IMR-90 (cell line): ENCODE data around the gene MAP3K3. TPM values are rescaled to one million over a fixed set of nuclear protein-coding genes. Genes with fewer than 3 reads are reported as not detected.

Source experiments
- ATAC-seq: fragments of 200-7000 bp; cut with Tn5 transposase; 2 replicates; pipeline ENCODE4 v1.9.1; 2020; ENCODE audit warnings: low read depth, mild to moderate bottlenecking, moderate library complexity
- BruUV-seq: library from RNA; stranded (reverse); fragments of 400-500 nt; replicated peaks from 2 replicates; lab custom pipeline; 2021; lab: Mats Ljungman, UMichigan
- CTCF ChIA-PET: fragments of 300-600 bp; formaldehyde crosslinking; extraction: SDS; loops from one replicate; lab custom pipeline; 2021; ENCODE audit warnings: antibody characterized with exemption; lab: Yijun Ruan, JAX
- POLR2A ChIA-PET: fragments of 300-600 bp; sonication (Branson Sonifier 250); formaldehyde crosslinking; loops from one replicate; lab custom pipeline; 2022; ENCODE audit warnings: antibody characterized with exemption; ENCODE audit not compliant: unreplicated experiment; lab: Charles Lee
- DNase-seq: peaks from one replicate; pipeline ENCODE4 v3.0.0; 2013
- H2AFZ ChIP-seq: replicated peaks from 2 replicates; pipeline ENCODE3; 2013; ENCODE audit warnings: low read length, mild to moderate bottlenecking; ENCODE audit not compliant: poor library complexity
- H2AK5ac ChIP-seq: 2 replicates; pipeline ENCODE4 v1.6.1; 2013; ENCODE audit warnings: low read depth, low read length, inconsistent platforms
- H2AK9ac ChIP-seq: replicated peaks from 2 replicates; pipeline ENCODE3; 2013; ENCODE audit warnings: mild to moderate bottlenecking, low read depth, low read length, moderate library complexity; ENCODE audit not compliant: poor library complexity
- H2BK120ac ChIP-seq: 2 replicates; pipeline ENCODE4 v1.6.1; 2013; ENCODE audit warnings: low read depth, low read length, inconsistent platforms
- H2BK15ac ChIP-seq: 3 replicates; pipeline ENCODE4 v1.6.1; 2013; ENCODE audit warnings: low read depth, low read length, inconsistent platforms
- H2BK20ac ChIP-seq: 2 replicates; pipeline ENCODE4 v1.6.1; 2013; ENCODE audit warnings: low read depth, mild to moderate bottlenecking, inconsistent platforms, low read length, moderate library complexity
- H2BK5ac ChIP-seq: 2 replicates; pipeline ENCODE4 v1.6.1; 2013; ENCODE audit warnings: mild to moderate bottlenecking, low read depth, low read length, inconsistent platforms; ENCODE audit not compliant: poor library complexity, severe bottlenecking
- H3K14ac ChIP-seq: replicated peaks from 2 replicates; pipeline ENCODE4 v1.6.1; 2013; ENCODE audit warnings: low read depth, low read length, inconsistent platforms
- H3K18ac ChIP-seq: 2 replicates; pipeline ENCODE4 v1.6.1; 2013; ENCODE audit warnings: low read depth, low read length, control low read depth
- H3K23ac ChIP-seq: 2 replicates; pipeline ENCODE4 v1.6.1; 2013; ENCODE audit warnings: low read depth, low read length, inconsistent platforms
- H3K27ac ChIP-seq: 2 replicates; pipeline ENCODE4 v1.5.1; 2013; ENCODE audit warnings: mild to moderate bottlenecking, control low read depth, low read length; ENCODE audit not compliant: insufficient read depth
- H3K27me3 ChIP-seq: 2 replicates; pipeline ENCODE4 v1.6.1; 2013; ENCODE audit warnings: low read length; ENCODE audit not compliant: control insufficient read depth, insufficient read depth
- H3K36me3 ChIP-seq: 2 replicates; pipeline ENCODE4 v1.6.1; 2013; ENCODE audit warnings: low read length, mixed read lengths; ENCODE audit not compliant: control insufficient read depth, insufficient read depth
- H3K4ac ChIP-seq: 2 replicates; pipeline ENCODE4 v1.6.1; 2013; ENCODE audit warnings: low read depth, low read length, inconsistent platforms
- H3K4me1 ChIP-seq: 2 replicates; pipeline ENCODE4 v1.6.1; 2013; ENCODE audit warnings: low read length, mixed read lengths; ENCODE audit not compliant: control insufficient read depth, insufficient read depth
- H3K4me2 ChIP-seq: 2 replicates; pipeline ENCODE4 v1.6.1; 2013; ENCODE audit warnings: low read depth, mild to moderate bottlenecking, control low read depth, low read length, moderate library complexity
- H3K4me3 ChIP-seq: 2 replicates; pipeline ENCODE4 v1.5.1; 2013; ENCODE audit warnings: low read depth, mild to moderate bottlenecking, control low read depth, low read length, moderate library complexity; ENCODE audit not compliant: insufficient read depth
- H3K56ac ChIP-seq: 2 replicates; pipeline ENCODE4 v1.6.1; 2013; ENCODE audit warnings: low read length, inconsistent platforms; ENCODE audit not compliant: insufficient read depth; ENCODE audit errors: extremely low read depth
- H3K79me1 ChIP-seq, 2 experiments: 2 replicates each; pipeline ENCODE4 v1.6.1; 2013; ENCODE audit warnings: low read length in 2 of 2, inconsistent platforms in 1 of 2, low read depth in 1 of 2
- H3K9ac ChIP-seq: 2 replicates; pipeline ENCODE4 v1.6.1; 2013; ENCODE audit warnings: low read depth, low read length, control low read depth
- H3K9me1 ChIP-seq: 2 replicates; pipeline ENCODE4 v1.6.1; 2013; ENCODE audit warnings: low read length, inconsistent platforms; ENCODE audit not compliant: insufficient read depth
- H3K9me3 ChIP-seq: 2 replicates; pipeline ENCODE4 v1.6.1; 2013; ENCODE audit warnings: low read length; ENCODE audit not compliant: control insufficient read depth, insufficient read depth
- H4K20me1 ChIP-seq: 2 replicates; pipeline ENCODE4 v1.6.1; 2013; ENCODE audit warnings: low read length, inconsistent platforms; ENCODE audit not compliant: insufficient read depth
- H4K5ac ChIP-seq: 2 replicates; pipeline ENCODE4 v1.6.1; 2013; ENCODE audit warnings: mild to moderate bottlenecking, low read depth, low read length, control low read depth
- H4K8ac ChIP-seq, 2 experiments: 2 replicates each; pipeline ENCODE4 v1.6.1; 2013; ENCODE audit warnings: low read depth in 2 of 2, low read length in 2 of 2, control low read depth in 1 of 2, inconsistent platforms in 1 of 2
- H4K91ac ChIP-seq: 2 replicates; pipeline ENCODE4 v1.6.1; 2013; ENCODE audit warnings: low read depth, low read length, inconsistent platforms; ENCODE audit not compliant: insufficient read depth
- BHLHE40 ChIP-seq: fragments of 150-350 bp; IDR thresholded peaks from 2 replicates; pipeline ENCODE4 v1.6.1; 2016; ENCODE audit warnings: mild to moderate bottlenecking, low read depth, low read length
- CEBPB ChIP-seq: IDR thresholded peaks from 2 replicates; pipeline ENCODE4 v1.6.1; 2012; ENCODE audit warnings: low read depth, low read length, improper control_type of control experiment
- CHD1 ChIP-seq: IDR thresholded peaks from 2 replicates; pipeline ENCODE4 v1.6.1; 2012; ENCODE audit warnings: low read depth, low read length, improper control_type of control experiment
- ELK1 ChIP-seq: fragments of 150-350 bp; IDR thresholded peaks from 2 replicates; pipeline ENCODE4 v1.6.1; 2016; ENCODE audit warnings: low read depth, mild to moderate bottlenecking, low read length, moderate library complexity, borderline replicate concordance
- FOS ChIP-seq: fragments of 150-350 bp; IDR thresholded peaks from 2 replicates; pipeline ENCODE4 v1.6.1; 2016; ENCODE audit warnings: low read depth, low read length
- MAFK ChIP-seq: IDR thresholded peaks from 2 replicates; pipeline ENCODE4 v1.6.1; 2012; ENCODE audit warnings: low read depth, low read length, improper control_type of control experiment
- MAZ ChIP-seq: IDR thresholded peaks from 2 replicates; pipeline ENCODE4 v1.6.1; 2012; ENCODE audit warnings: low read depth, mild to moderate bottlenecking, low read length, improper control_type of control experiment, moderate library complexity, borderline replicate concordance
- MXI1 ChIP-seq: IDR thresholded peaks from 2 replicates; pipeline ENCODE4 v1.6.1; 2012; ENCODE audit warnings: low read depth, mild to moderate bottlenecking, low read length, moderate library complexity, borderline replicate concordance
- RAD21 ChIP-seq: IDR thresholded peaks from 2 replicates; pipeline ENCODE4 v1.6.1; 2012; ENCODE audit warnings: low read length, improper control_type of control experiment
- RCOR1 ChIP-seq: IDR thresholded peaks from 2 replicates; pipeline ENCODE4 v1.6.1; 2012; ENCODE audit warnings: mild to moderate bottlenecking, low read length, improper control_type of control experiment; ENCODE audit not compliant: insufficient replicate concordance
- RFX5 ChIP-seq: IDR thresholded peaks from 2 replicates; pipeline ENCODE4 v1.8.0; 2012; ENCODE audit warnings: low read depth, mild to moderate bottlenecking, low read length, moderate library complexity
- SMC3 ChIP-seq: fragments of 150-350 bp; IDR thresholded peaks from 2 replicates; pipeline ENCODE4 v1.6.1; 2016; ENCODE audit warnings: low read depth, mild to moderate bottlenecking, antibody characterized with exemption, low read length, moderate library complexity
- WGBS, 2 experiments: methylation state at CpG; one replicate each; pipeline versions ENCODE4 v1.1.5 to v1.1.7; 2013; ENCODE audit warnings: missing lambda C conversion rate in 2 of 2; ENCODE audit not compliant: insufficient read length in 1 of 2; ENCODE audit errors: extremely low coverage in 2 of 2; 5-methylcytosine and 5-hydroxymethylcytosine counted together
- dilution Hi-C: fragments of 300-500 bp; cut with HindIII; formaldehyde crosslinking; loops from one replicate; pipeline ENCODE4 v1.14.3; 2018; ENCODE audit warnings: low sequenced_read_pairs; ENCODE audit not compliant: unreplicated experiment
- in situ Hi-C: fragments of 300-500 bp; cut with MboI; formaldehyde crosslinking; loops from 3 replicates; pipeline ENCODE4 v1.14.3; 2019; ENCODE audit warnings: low sequenced_read_pairs, inconsistent platforms, mixed read lengths
- intact Hi-C: fragments of 100-400 bp; cut with micrococcal nuclease; formaldehyde crosslinking; loops from 2 replicates; pipeline ENCODE4 v1.10.0; 2022
- polyA plus RNA-seq, 3 experiments: library from polyadenylated mRNA; depleted of rRNA; stranded (reverse); fragments of >200 nt; gene quantifications; 2 replicates each; pipeline ENCODE4 v1.2.3, GENCODE V29; 2012; ENCODE audit warnings: low replicate concordance in 1 of 3
- total RNA-seq: library from RNA; depleted of rRNA; stranded (reverse); fragments of >200 nt; gene quantifications from 2 replicates; pipeline ENCODE4 v1.2.3, GENCODE V29; 2012
- TF ChIP-seq, protein P1 (sequence below): fragments of 150-350 bp; IDR thresholded peaks from 2 replicates; pipeline ENCODE4 v1.6.1; 2017; ENCODE audit warnings: mild to moderate bottlenecking, antibody characterized with exemption, low read length, low read depth
- TF ChIP-seq, protein P2 (sequence below): conservative IDR thresholded peaks from 2 replicates; pipeline ENCODE4 v1.5.1; 2012; ENCODE audit warnings: mild to moderate bottlenecking, low read depth, low read length, improper control_type of control experiment

MAP3K3 gene
- total and polyA plus RNA-seq, 2 of the 4 experiments (the other 2 are of a cell fraction): 19.1 to 25.6 TPM

GRCh38 chr17:63672856-63673255, 50.6 kb downstream of the MAP3K3 start:
- Histone ChIP-seq H4K8ac (no peak overlapping the region), H2AK5ac (no peak overlapping the region), H3K23ac (no peak overlapping the region), H2AK9ac (no peak overlapping the region), H3K56ac (no peak overlapping the region), H3K27ac (no peak overlapping the region), H3K36me3 (peaks cover 7% of the 10 kb centered on the region), H4K5ac (no peak overlapping the region), H3K9me3 (no peaks in the 10 kb centered on the region), H2BK15ac (no peak overlapping the region), H2AFZ (no peak overlapping the region), H3K4ac (no peak overlapping the region), H3K79me1 (peaks cover 0 to 3% of the 10 kb centered on the region in 2 experiments; a peak in 2 of 4 replicates), H2BK20ac (no peak overlapping the region), H3K4me3 (no peak overlapping the region), H3K18ac (no peak overlapping the region), H3K9ac (no peak overlapping the region), H3K9me1 (0 out of 2 replicates have a peak, but pooled peaks cover 9% of the 10 kb centered on the region), H3K4me2 (no peak overlapping the region), H2BK5ac (no peak overlapping the region), H4K20me1 (no peaks in the 10 kb centered on the region; the same call in 1 of the 2 replicates), H3K27me3 (no peaks in the 10 kb centered on the region), H3K4me1 (peaks cover 10% of the 10 kb centered on the region), H2BK120ac (no peak overlapping the region), H4K91ac (no peak overlapping the region), H3K14ac (no peak overlapping the region)
- ChIA-PET CTCF (no interaction called here), POLR2A (no interaction called here)
- DNase-seq (no peak), ATAC-seq (no peak)
- no TSS peak for BruUV-seq
- intact Hi-C loops: no loop called here
- no peak for TF ChIP-seq RCOR1
- TF ChIP-seq, protein P1, sequence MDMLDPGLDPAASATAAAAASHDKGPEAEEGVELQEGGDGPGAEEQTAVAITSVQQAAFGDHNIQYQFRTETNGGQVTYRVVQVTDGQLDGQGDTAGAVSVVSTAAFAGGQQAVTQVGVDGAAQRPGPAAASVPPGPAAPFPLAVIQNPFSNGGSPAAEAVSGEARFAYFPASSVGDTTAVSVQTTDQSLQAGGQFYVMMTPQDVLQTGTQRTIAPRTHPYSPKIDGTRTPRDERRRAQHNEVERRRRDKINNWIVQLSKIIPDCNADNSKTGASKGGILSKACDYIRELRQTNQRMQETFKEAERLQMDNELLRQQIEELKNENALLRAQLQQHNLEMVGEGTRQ: no peak
- TF ChIP-seq CEBPB: no peak
- no peak for TF ChIP-seq BHLHE40
- TF ChIP-seq MXI1: no peak
- no peak for TF ChIP-seq CHD1
- no peak for TF ChIP-seq FOS
- TF ChIP-seq, protein P2, sequence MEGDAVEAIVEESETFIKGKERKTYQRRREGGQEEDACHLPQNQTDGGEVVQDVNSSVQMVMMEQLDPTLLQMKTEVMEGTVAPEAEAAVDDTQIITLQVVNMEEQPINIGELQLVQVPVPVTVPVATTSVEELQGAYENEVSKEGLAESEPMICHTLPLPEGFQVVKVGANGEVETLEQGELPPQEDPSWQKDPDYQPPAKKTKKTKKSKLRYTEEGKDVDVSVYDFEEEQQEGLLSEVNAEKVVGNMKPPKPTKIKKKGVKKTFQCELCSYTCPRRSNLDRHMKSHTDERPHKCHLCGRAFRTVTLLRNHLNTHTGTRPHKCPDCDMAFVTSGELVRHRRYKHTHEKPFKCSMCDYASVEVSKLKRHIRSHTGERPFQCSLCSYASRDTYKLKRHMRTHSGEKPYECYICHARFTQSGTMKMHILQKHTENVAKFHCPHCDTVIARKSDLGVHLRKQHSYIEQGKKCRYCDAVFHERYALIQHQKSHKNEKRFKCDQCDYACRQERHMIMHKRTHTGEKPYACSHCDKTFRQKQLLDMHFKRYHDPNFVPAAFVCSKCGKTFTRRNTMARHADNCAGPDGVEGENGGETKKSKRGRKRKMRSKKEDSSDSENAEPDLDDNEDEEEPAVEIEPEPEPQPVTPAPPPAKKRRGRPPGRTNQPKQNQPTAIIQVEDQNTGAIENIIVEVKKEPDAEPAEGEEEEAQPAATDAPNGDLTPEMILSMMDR: no peak
- TF ChIP-seq RAD21: no peak
- no peak for TF ChIP-seq MAFK
- no peak for TF ChIP-seq RFX5
- TF ChIP-seq ELK1: no peak
- TF ChIP-seq SMC3: no peak
- no peak for TF ChIP-seq MAZ
- in situ Hi-C loops: no loop called here
- WGBS, 2 experiments: no CpG with 5 or more reads among the region's 2 CpGs
- dilution Hi-C loops: no loop called here
